H1 (cell line): ENCODE measurements around the gene KCNA2. TPM values are rescaled to one million over a fixed set of nuclear protein-coding genes. Genes with fewer than 3 reads are reported as not detected.

ENCODE experiments used
- CTCF ChIA-PET: fragments of 300-600 bp; sonication (Branson Sonifier 250); formaldehyde crosslinking; loops from one replicate; lab custom pipeline; 2021; ENCODE audit not compliant: partially characterized antibody; lab: Charles Lee
- POLR2A ChIA-PET: fragments of 300-600 bp; sonication (Branson Sonifier 250); formaldehyde crosslinking; loops from one replicate; lab custom pipeline; 2021; ENCODE audit warnings: inconsistent platforms; ENCODE audit not compliant: partially characterized antibody; lab: Charles Lee
- DNase-seq, 2 experiments: peaks; one replicate each; pipeline versions ENCODE4 v3.0.0 to v3.0.0-alpha.2; 2010 to 2022; ENCODE audit warnings: low spot score in 2 of 2, low read depth in 1 of 2, mixed read lengths in 1 of 2
- FAIRE-seq: peaks from 2 replicates; lab custom pipeline; 2011; peaks lifted over from hg19 to GRCh38; lab: Jason Lieb, UNC
- H2AFZ ChIP-seq: 2 replicates; pipeline ENCODE4 v1.8.1; 2012; ENCODE audit warnings: low read length, inconsistent platforms
- H2AK5ac ChIP-seq: 2 replicates; pipeline ENCODE4 v1.6.1; 2013; ENCODE audit warnings: low read depth, low read length
- H2BK120ac ChIP-seq: replicated peaks from 2 replicates; pipeline ENCODE3; 2013; ENCODE audit warnings: low read depth, low read length, inconsistent platforms
- H2BK12ac ChIP-seq: 2 replicates; pipeline ENCODE4 v1.6.1; 2013; ENCODE audit warnings: low read depth, low read length
- H2BK15ac ChIP-seq: 2 replicates; pipeline ENCODE4 v1.6.1; 2013; ENCODE audit warnings: low read length
- H2BK20ac ChIP-seq: 2 replicates; pipeline ENCODE4 v1.6.1; 2013; ENCODE audit warnings: low read length
- H2BK5ac ChIP-seq: 2 replicates; pipeline ENCODE4 v1.6.1; 2013; ENCODE audit warnings: low read depth, low read length
- H3K14ac ChIP-seq: 2 replicates; pipeline ENCODE4 v1.6.1; 2013; ENCODE audit warnings: inconsistent platforms; ENCODE audit not compliant: insufficient read length
- H3K18ac ChIP-seq: 2 replicates; pipeline ENCODE4 v1.6.1; 2013; ENCODE audit warnings: low read length; ENCODE audit errors: extremely low read depth
- H3K23ac ChIP-seq: 2 replicates; pipeline ENCODE4 v1.6.1; 2013; ENCODE audit warnings: inconsistent platforms; ENCODE audit not compliant: insufficient read length
- H3K23me2 ChIP-seq: 2 replicates; pipeline ENCODE4 v1.6.1; 2013; ENCODE audit warnings: low read depth, low read length
- H3K27ac ChIP-seq: 2 replicates; pipeline ENCODE4 v1.6.1; 2011; ENCODE audit warnings: low read depth, low read length, inconsistent platforms
- H3K27me3 ChIP-seq, 4 experiments: replicated peaks in 1 of 4; 1 replicate in 1 of 4; 2 replicates in 3 of 4; pipeline versions ENCODE4 v1.6.1 to v1.8.1; 2011 to 2013; ENCODE audit warnings: low read length in 3 of 4, mild to moderate bottlenecking in 3 of 4, inconsistent platforms in 2 of 4, mixed read lengths in 2 of 4, moderate library complexity in 1 of 4; ENCODE audit not compliant: control insufficient read depth in 3 of 4, insufficient read depth in 3 of 4; ENCODE audit errors: extremely low read depth in 1 of 4
- H3K36me3 ChIP-seq, 4 experiments: 2 replicates each; pipeline versions ENCODE4 v1.6.1 to v1.8.1; 2011 to 2013; ENCODE audit warnings: mild to moderate bottlenecking in 4 of 4, low read length in 3 of 4, moderate library complexity in 2 of 4, control low read depth in 1 of 4, inconsistent platforms in 1 of 4; ENCODE audit not compliant: insufficient read depth in 4 of 4, control insufficient read depth in 2 of 4
- H3K4ac ChIP-seq: replicated peaks from 2 replicates; pipeline ENCODE3; 2013; ENCODE audit warnings: low read length, low read depth, mixed read lengths, inconsistent platforms; ENCODE audit not compliant: insufficient read length
- H3K4me1 ChIP-seq, 4 experiments: replicated peaks in 1 of 4; 1 replicate in 1 of 4; 2 replicates in 3 of 4; pipeline versions ENCODE4 v1.6.1 to v1.8.1; 2011 to 2013; ENCODE audit warnings: low read length in 3 of 4, inconsistent platforms in 2 of 4, mixed read lengths in 1 of 4; ENCODE audit not compliant: insufficient read depth in 4 of 4, control insufficient read depth in 3 of 4
- H3K4me2 ChIP-seq, 2 experiments: 2 replicates each; pipeline versions ENCODE4 v1.6.1 to v1.8.1; 2011 to 2013; ENCODE audit warnings: low read depth in 2 of 2, low read length in 2 of 2, control low read depth in 1 of 2, inconsistent platforms in 1 of 2, mild to moderate bottlenecking in 1 of 2; ENCODE audit not compliant: insufficient read depth in 1 of 2
- H3K4me3 ChIP-seq, 4 experiments: fragments of 200-600, 300-600 bp in 1 of 4; sonication (generic), shearing (Covaris generic), sonication (Bioruptor Twin) in 1 of 4; 2 replicates each; pipeline versions ENCODE4 v1.5.1 to v1.8.1; 2011 to 2016; ENCODE audit warnings: low read length in 4 of 4, low read depth in 3 of 4, control low read depth in 2 of 4, inconsistent platforms in 2 of 4, mild to moderate bottlenecking in 2 of 4, mixed read lengths in 1 of 4, moderate library complexity in 1 of 4; ENCODE audit not compliant: insufficient read depth in 2 of 4; ENCODE audit errors: extremely low read depth in 1 of 4
- H3K56ac ChIP-seq: replicated peaks from 2 replicates; pipeline ENCODE3; 2013; ENCODE audit warnings: low read depth, mild to moderate bottlenecking, mixed read lengths, low read length, inconsistent platforms; ENCODE audit not compliant: insufficient read length
- H3K79me1 ChIP-seq: 2 replicates; pipeline ENCODE4 v1.6.1; 2013; ENCODE audit warnings: low read depth, low read length, control low read depth
- H3K79me2 ChIP-seq, 2 experiments: 2 replicates each; pipeline versions ENCODE4 v1.6.1 to v1.8.1; 2012 to 2013; ENCODE audit warnings: low read length in 2 of 2, mild to moderate bottlenecking in 2 of 2, inconsistent platforms in 1 of 2; ENCODE audit not compliant: insufficient read depth in 2 of 2, control insufficient read depth in 1 of 2
- H3K9ac ChIP-seq, 4 experiments: replicated peaks in 1 of 4; 1 replicate in 1 of 4; 2 replicates in 3 of 4; pipeline versions ENCODE4 v1.6.1 to v1.8.1; 2011 to 2013; ENCODE audit warnings: low read depth in 3 of 4, low read length in 3 of 4, control low read depth in 2 of 4, mild to moderate bottlenecking in 2 of 4, moderate library complexity in 2 of 4, inconsistent platforms in 1 of 4; ENCODE audit errors: extremely low read depth in 1 of 4
- H3K9me3 ChIP-seq, 2 experiments: 2 replicates each; pipeline versions ENCODE4 v1.6.1 to v1.8.1; 2012 to 2013; ENCODE audit warnings: mild to moderate bottlenecking in 2 of 2, moderate library complexity in 2 of 2, control low read depth in 1 of 2, inconsistent platforms in 1 of 2, low read depth in 1 of 2, low read length in 1 of 2, mixed read lengths in 1 of 2; ENCODE audit not compliant: insufficient read depth in 2 of 2
- H4K20me1 ChIP-seq, 2 experiments: replicated peaks in 1 of 2; 2 replicates each; pipeline versions ENCODE3 to v1.8.1; 2011 to 2013; ENCODE audit warnings: inconsistent platforms in 2 of 2, low read length in 2 of 2, mild to moderate bottlenecking in 1 of 2; ENCODE audit not compliant: insufficient read depth in 2 of 2, control insufficient read depth in 1 of 2
- H4K5ac ChIP-seq: 2 replicates; pipeline ENCODE4 v1.6.1; 2013; ENCODE audit warnings: low read length, low read depth, mixed read lengths, inconsistent platforms; ENCODE audit not compliant: insufficient read length
- H4K8ac ChIP-seq: 2 replicates; pipeline ENCODE4 v1.8.0; 2013; ENCODE audit warnings: mild to moderate bottlenecking, moderate library complexity, low read length, inconsistent platforms; ENCODE audit not compliant: insufficient read depth; ENCODE audit errors: extremely low read depth
- H4K91ac ChIP-seq: replicated peaks from 2 replicates; pipeline ENCODE3; 2013; ENCODE audit warnings: low read length, mixed read lengths, inconsistent platforms; ENCODE audit not compliant: insufficient read length
- ASH2L ChIP-seq: fragments of 200-600, 300-600 bp; sonication (generic); IDR thresholded peaks from one replicate; pipeline ENCODE4 v1.7.1; 2017; ENCODE audit warnings: low read length
- BACH1 ChIP-seq: IDR thresholded peaks from 2 replicates; pipeline ENCODE4 v1.6.1; 2012; ENCODE audit warnings: low read length, improper control_type of control experiment
- JUND ChIP-seq: IDR thresholded peaks from 2 replicates; pipeline ENCODE4 v1.6.1; 2011; ENCODE audit warnings: mild to moderate bottlenecking, improper control_type of control experiment, low read length
- KDM5A ChIP-seq: fragments of 200-600 bp; IDR thresholded peaks from 2 replicates; pipeline ENCODE4 v1.7.1; 2012; ENCODE audit warnings: mild to moderate bottlenecking, low read length, inconsistent platforms, mixed read lengths
- MAFK ChIP-seq: IDR thresholded peaks from 2 replicates; pipeline ENCODE4 v1.6.1; 2012; ENCODE audit warnings: low read depth, mild to moderate bottlenecking, improper control_type of control experiment, low read length
- POLR2A ChIP-seq, 2 experiments: IDR thresholded peaks; 1 replicate in 1 of 2; 2 replicates in 1 of 2; pipeline ENCODE4 v1.6.1; 2011; ENCODE audit warnings: low read depth in 2 of 2, low read length in 2 of 2, mild to moderate bottlenecking in 2 of 2; ENCODE audit errors: control extremely low read depth in 1 of 2
- POLR2AphosphoS5 ChIP-seq: IDR thresholded peaks from 2 replicates; pipeline ENCODE4 v1.6.1; 2011; ENCODE audit warnings: low read depth, low read length
- RBBP5 ChIP-seq: IDR thresholded peaks from 2 replicates; pipeline ENCODE4 v1.7.1; 2012; ENCODE audit warnings: low read depth, mild to moderate bottlenecking, inconsistent platforms, low read length, moderate library complexity, borderline replicate concordance
- SIN3A ChIP-seq, 2 experiments: IDR thresholded peaks in 1 of 2; conservative IDR thresholded peaks in 1 of 2; 2 replicates each; pipeline ENCODE4 v1.6.1; 2011 to 2012; ENCODE audit warnings: low read length in 2 of 2, improper control_type of control experiment in 1 of 2, low read depth in 1 of 2, mild to moderate bottlenecking in 1 of 2
- SIRT6 ChIP-seq: IDR thresholded peaks from one replicate; pipeline ENCODE4 v1.7.1; 2012; ENCODE audit warnings: low read length, inconsistent platforms
- SP4 ChIP-seq: IDR thresholded peaks from 2 replicates; pipeline ENCODE4 v1.6.1; 2012; ENCODE audit warnings: low read length, inconsistent platforms
- TAF7 ChIP-seq: optimal IDR thresholded peaks from 2 replicates; pipeline ENCODE3; 2011; ENCODE audit warnings: low read depth, mild to moderate bottlenecking, inconsistent platforms, low read length, moderate library complexity, borderline replicate concordance
- TBP ChIP-seq: IDR thresholded peaks from 2 replicates; pipeline ENCODE4 v1.6.1; 2011; ENCODE audit warnings: low read depth, low read length, improper control_type of control experiment
- USF2 ChIP-seq: IDR thresholded peaks from 2 replicates; pipeline ENCODE4 v1.6.1; 2011; ENCODE audit warnings: low read length, improper control_type of control experiment
- WGBS, 2 experiments: shearing (Covaris generic) in 1 of 2; methylation state at CpG; one replicate each; pipeline versions ENCODE4 v1.1.6 to v1.1.7; 2013 to 2015; ENCODE audit warnings: low lambda C conversion rate in 2 of 2, mixed read lengths in 2 of 2, inconsistent platforms in 1 of 2, low coverage in 1 of 2, missing lambda C conversion rate in 1 of 2; ENCODE audit not compliant: insufficient replicate concordance in 2 of 2, insufficient coverage in 1 of 2, insufficient read length in 1 of 2; ENCODE audit errors: extremely low coverage in 1 of 2, missing lambda C conversion rate in 1 of 2; 5-methylcytosine and 5-hydroxymethylcytosine counted together
- polyA plus RNA-seq, 7 experiments: library from polyadenylated mRNA; depleted of rRNA in 3 of 7; stranded (reverse) in 5 of 7; unstranded in 2 of 7; fragments of >200 nt in 5 of 7; fragments of 200-250 nt in 2 of 7; gene quantifications; 1 replicate in 5 of 7; 2 replicates in 1 of 7; 4 replicates in 1 of 7; pipeline versions ENCODE4 v1.2.1 to v1.2.3, GENCODE V29; 2011 to 2013; ENCODE audit warnings: missing spikeins in 2 of 7, mixed read lengths in 2 of 7
- total RNA-seq: library from RNA; stranded (reverse); fragmentation: NEBNext Ultra II Directional; extraction: Animal tissue kit (Norgen Biotek cat#: 25700); gene quantifications from 2 replicates; pipeline ENCODE4 v1.2.1, GENCODE V29; 2021

The KCNA2 gene
- total and polyA plus RNA-seq, 2 of the 8 experiments (the other 6 are each of a cell fraction or from before 2014, with no cell fraction given): 0.26 to 0.78 TPM

- Histone ChIP-seq H3K79me1 (no peaks in the 10 kb centered on the region), H3K18ac (no peak overlapping the region), H2AFZ (no peak overlapping the region), H3K4me1 (peaks cover 0 to 4% (median 0%) of the 10 kb centered on the region in 4 experiments; a peak in 1 of 7 replicates), H3K4me2 (no peak overlapping the region), H3K4ac (no peak overlapping the region), H2AK5ac (no peak overlapping the region), H3K9ac (no peak overlapping the region), H2BK120ac (no peak overlapping the region), H3K79me2 (no peaks in the 10 kb centered on the region), H4K5ac (no peak overlapping the region), H3K36me3 (no peaks in the 10 kb centered on the region), H2BK20ac (no peak overlapping the region), H4K20me1 (no peaks in the 10 kb centered on the region), H2BK12ac (no peak overlapping the region), H3K27me3 (no peaks in the 10 kb centered on the region; a peak in 3 of 7 replicates), H3K4me3 (no peak overlapping the region), H3K9me3 (no peaks in the 10 kb centered on the region), H3K23me2 (no peaks in the 10 kb centered on the region), H3K56ac (no peak overlapping the region), H2BK15ac (no peak overlapping the region), H3K27ac (no peak overlapping the region), H3K23ac (no peak overlapping the region), H2BK5ac (no peak overlapping the region), H4K8ac (no peak overlapping the region), H4K91ac (no peak overlapping the region), H3K14ac (no peak overlapping the region)
- CTCF ChIA-PET: interaction anchor here (1.0 to 1.8 kb wide), 5 partner anchors 8 to 54 kb away, joined by 3 to 7 read pairs (median 5); no protein-coding TSS in a partner anchor
- POLR2A ChIA-PET: interaction anchor here (0.7 kb wide), 1 partner anchor 9 kb away, joined by 3 read pairs; no protein-coding TSS in a partner anchor
- FAIRE-seq (no peak), DNase-seq (no peak)
- 73% methylated on average over 1 of the region's 1 CpG; no CpG with 5 or more reads in 1 of the 2 experiments for WGBS, 2 experiments
- TF ChIP-seq USF2 (no peak), KDM5A (no peak), RBBP5 (no peak), POLR2A (IDR thresholded peaks at IDR 0.05; ENCODE audit: control extremely low read depth in 1 of 2, low read depth in 2 of 2, low read length in 2 of 2) (no peak), SIRT6 (no peak), TBP (no peak), SP4 (no peak), JUND (no peak), TAF7 (no peak), ASH2L (no peak), MAFK (no peak), BACH1 (no peak), SIN3A (conservative IDR thresholded peaks at IDR 0.05 in 1 of 2, IDR thresholded peaks at IDR 0.05 in 1 of 2; ENCODE audit: low read depth in 1 of 2, low read length in 2 of 2) (no peak), POLR2AphosphoS5 (no peak)
Measured at GRCh38 chr1:110565565-110565964, 40.6 kb downstream of the KCNA2 start.
